HPDE6-E6E7 (cell line): ENCODE measurements around the gene SCO2.

Experiments
- DNase-seq: peaks from one replicate; pipeline ENCODE4 v3.0.0; 2011; ENCODE audit warnings: missing footprints; ENCODE audit errors: extremely low spot score

Gene SCO2

GRCh38 chr22:50498322-50498890 lies 27.0 kb downstream of the SCO2 start:
- DNase-seq, result no peak

DNA sequence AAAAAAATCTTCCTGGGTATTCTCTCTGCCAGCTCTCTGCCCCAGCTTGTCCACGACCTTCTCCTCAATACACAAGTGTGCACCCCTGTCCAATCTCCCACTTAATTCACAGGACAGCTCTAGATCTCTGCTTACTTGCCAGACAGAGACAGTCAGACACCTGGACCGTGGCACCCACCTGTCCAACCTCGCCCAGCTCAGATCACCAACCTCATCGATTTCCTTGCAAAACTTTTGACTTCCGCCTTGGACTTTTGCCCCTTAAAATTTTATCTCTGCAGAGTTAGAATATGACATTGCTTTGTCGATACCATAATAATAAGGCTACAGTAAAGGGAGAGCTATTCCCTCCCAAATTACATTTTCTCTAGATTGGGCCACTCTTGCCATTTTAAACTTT lies 28.3 kb downstream of the SCO2 start:
- no peak for DNase-seq

DNA sequence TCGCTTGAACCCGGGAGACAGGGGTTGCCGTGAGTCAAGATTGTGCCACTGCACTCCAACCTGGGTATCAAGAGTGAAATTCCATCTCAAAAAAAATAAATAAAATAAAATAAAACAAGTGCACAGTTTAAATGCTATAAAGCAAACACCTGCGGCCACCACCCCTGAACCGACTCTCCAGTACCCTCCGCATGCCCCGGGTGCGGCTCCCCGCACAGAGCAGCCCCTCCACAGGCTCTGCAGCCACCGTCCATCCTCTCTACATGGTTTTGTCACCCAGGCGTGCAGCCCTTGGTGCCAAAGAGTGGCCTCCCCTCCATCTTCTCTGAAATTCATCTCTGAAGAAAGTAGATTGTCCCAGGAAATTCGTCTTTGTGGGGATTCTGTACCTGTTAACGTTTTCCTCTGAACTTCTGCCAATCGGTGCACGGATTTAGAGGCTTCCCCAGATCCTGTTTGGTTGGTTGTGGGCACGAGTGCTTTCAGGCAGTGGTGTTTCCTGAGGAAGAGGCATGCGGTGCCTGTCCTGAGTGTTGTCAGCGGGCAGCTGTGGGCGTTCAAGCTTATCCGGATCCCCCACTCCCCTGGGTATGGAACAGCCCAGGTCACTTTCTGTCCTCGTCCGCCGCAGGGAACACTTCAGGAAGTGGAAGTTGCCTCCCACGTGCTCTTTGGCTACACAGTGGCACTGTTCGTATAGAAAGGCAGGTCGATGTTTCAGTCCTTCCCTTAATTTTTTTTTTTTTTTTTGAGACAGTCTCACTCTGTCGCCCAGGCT lies 34.7 kb downstream of the SCO2 start:
- no peak for DNase-seq

DNA sequence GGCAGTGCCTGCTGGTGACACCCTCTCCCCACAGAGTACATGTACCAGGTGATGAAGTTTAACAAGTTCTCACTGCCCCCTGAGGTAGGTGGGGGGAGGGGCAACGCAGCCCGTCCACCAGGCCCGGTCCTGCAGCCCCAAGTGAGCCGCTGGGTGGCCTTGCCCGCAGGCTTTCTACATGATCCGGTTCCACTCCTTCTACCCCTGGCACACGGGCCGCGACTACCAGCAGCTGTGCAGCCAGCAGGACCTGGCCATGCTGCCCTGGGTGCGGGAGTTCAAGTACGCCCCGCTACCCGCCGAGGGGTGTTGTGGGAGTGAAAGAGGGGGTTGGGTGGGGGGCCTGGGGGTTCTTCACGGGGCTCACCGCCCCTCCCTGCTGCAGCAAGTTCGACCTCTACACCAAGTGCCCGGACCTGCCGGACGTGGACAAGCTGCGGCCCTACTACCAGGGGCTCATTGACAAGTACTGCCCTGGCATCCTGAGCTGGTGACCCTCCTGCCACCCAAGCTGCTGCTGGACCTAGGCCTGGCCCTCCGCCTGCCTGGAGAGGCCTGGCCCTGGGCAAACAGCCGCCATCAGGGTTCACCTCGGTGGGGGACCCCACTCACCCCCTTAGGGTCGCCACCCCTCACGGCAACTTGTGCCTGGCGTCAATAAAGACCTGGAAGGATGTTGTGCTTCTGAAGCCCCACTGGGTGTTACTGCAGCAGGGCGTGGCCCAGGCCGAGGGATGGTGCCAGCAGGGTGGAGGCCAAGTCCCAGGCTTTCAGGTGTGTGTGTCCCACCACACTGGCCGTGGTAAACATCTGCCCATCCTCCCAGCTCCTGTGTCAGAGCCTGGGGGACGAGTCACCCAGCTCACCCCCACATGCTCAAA lies 35.8 kb downstream of the SCO2 start:
- no peak for DNase-seq

- DNase-seq, result no peak
Measured at GRCh38 chr22:50488886-50489285, 36.5 kb downstream of the SCO2 start.

DNA sequence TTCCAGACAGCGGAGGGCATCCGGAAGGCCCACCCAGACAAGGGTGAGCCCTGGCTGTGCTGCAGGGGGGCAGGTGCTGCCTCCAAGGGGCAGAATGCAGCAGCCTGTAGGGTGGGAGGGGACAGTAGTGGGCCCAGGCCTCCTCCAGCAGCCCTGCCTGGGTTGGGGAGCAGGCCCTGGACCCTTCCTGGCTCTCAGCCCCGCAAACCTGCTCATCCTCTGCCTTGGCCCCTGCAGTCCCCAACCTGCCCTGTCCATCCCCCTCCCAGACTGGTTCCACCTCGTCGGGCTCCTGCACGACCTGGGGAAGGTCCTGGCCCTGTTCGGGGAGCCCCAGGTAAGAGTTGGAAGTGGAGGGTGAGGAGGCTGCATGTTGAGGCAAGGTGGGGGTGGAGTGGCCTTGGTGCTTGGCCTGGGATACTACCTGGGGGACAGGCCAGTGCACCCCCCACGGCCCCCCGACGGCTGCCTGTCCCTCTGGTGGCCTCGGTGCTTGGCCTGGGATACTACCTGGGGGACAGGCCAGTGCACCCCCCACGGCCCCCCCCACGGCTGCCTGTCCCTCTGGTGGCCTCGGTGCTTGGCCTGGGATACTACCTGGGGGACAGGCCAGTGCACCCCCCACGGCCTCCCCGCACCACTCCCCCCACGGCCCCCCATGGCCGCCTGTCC lies 37.3 kb downstream of the SCO2 start:
- DNase-seq, result no peak

GRCh38 chr22:50487290-50488005 lies 38.0 kb downstream of the SCO2 start:
- no peak for DNase-seq

DNA sequence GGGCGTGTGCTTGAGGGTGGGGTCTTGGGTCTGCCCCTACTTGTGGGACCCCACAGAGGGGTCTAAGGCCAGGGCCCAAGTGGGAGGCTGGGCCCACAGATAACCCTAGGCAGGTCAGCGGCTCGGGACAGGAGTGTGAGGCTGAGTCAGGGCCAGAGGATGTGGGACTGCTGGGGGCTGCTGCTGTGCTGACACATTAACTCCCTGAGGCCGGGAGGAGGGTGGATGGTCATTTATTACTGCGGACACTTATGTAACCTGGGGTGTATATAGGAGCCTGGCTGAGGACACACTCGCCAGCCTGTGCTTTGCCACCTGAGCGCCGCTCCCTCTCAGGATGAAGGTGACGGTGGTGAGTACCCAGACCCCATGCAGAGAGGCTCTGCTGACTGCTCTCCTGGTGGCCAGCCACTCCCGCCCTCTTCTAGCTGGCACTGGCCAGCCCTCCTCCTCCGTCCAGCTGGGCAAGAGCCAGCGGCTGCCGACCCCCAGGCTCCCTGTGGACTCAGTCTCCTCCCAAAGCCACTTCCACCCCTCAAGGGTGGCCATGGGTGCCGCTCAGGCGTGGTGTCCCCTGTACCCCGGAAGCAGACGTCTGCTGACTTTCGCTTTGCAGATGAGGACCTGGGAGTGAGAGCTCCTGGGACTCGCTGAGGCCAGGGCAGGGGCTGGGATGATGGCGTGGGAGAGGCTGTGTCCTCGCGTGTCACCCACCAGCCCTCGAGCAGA lies 38.7 kb downstream of the SCO2 start, which contains the start of gene MIOX:
Gene MIOX, plus strand, starts transcription at position 299 of the 729 bp plus-strand sequence. Its CDS starts 39 bp downstream, at position 338.
- DNase-seq, result no peak

DNA sequence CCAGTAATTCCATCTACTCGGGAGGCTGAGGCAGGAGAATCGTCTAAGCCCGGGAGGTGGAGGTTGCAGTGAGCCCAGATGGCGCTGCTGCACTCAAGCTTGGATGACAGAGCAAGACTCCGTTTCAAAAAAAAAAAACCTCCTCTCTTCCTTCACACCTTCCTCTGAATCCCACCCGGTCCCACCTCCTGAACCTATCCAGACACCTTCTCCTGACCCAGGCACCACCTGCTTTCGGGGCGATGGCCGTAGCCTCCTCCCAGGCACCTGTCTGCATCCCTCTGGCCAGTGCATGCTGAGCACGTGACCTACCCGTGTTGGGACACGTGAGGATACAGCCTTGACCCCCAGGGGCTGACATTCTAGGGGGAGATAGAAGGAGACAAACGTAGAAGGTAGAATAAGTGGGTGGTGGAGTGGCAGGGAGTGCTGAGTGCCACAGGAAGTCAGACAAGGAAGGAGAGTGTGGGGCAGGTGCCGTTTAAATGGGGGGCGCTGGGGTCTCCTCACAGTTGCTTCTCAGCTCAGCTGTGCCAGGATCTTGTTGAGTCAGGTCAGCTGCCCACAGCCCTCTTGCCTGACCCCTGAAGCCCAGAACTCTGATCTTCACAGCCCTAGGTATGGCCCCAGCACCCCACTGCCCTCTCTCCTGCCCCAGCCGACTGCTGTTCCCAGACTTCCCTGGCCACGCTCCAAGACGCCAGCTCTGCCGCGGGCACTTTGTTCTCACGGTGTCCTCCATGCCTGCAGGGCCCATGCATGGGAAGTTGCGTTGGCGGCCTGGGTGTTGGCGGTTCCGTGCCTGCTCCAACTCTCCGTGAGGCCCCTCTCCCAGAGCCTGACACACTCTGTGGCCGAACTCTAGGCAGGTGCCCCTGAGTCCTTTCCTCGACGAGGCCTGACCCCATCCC lies 39.9 kb downstream of the SCO2 start:
- DNase-seq, result no peak

GRCh38 chr22:50483977-50484853 lies 41.2 kb downstream of the SCO2 start:
- DNase-seq, result no peak

- DNase-seq, result no peak
Measured at GRCh38 chr22:50483556-50483955, 41.8 kb downstream of the SCO2 start.

DNA sequence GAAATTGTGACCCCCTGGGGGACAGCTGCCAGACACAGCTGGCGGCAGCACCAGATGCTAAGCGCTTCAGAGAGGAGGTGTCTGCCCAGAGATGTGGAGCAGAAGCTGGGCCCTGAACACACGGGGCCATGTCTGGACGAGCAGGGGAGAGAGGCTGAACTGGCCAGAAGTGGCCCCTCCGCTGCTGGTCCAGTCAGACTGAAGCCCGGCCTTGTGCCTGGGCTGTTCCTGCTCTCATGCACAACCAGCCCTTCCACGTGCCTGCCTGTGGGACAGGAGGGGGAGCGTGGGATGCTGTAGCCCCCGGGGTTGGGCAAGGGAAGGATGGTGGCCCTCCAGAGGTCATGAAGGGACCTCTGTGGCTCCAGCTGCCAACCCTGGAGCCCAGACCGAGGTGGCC lies 42.3 kb downstream of the SCO2 start:
- no peak for DNase-seq

DNA sequence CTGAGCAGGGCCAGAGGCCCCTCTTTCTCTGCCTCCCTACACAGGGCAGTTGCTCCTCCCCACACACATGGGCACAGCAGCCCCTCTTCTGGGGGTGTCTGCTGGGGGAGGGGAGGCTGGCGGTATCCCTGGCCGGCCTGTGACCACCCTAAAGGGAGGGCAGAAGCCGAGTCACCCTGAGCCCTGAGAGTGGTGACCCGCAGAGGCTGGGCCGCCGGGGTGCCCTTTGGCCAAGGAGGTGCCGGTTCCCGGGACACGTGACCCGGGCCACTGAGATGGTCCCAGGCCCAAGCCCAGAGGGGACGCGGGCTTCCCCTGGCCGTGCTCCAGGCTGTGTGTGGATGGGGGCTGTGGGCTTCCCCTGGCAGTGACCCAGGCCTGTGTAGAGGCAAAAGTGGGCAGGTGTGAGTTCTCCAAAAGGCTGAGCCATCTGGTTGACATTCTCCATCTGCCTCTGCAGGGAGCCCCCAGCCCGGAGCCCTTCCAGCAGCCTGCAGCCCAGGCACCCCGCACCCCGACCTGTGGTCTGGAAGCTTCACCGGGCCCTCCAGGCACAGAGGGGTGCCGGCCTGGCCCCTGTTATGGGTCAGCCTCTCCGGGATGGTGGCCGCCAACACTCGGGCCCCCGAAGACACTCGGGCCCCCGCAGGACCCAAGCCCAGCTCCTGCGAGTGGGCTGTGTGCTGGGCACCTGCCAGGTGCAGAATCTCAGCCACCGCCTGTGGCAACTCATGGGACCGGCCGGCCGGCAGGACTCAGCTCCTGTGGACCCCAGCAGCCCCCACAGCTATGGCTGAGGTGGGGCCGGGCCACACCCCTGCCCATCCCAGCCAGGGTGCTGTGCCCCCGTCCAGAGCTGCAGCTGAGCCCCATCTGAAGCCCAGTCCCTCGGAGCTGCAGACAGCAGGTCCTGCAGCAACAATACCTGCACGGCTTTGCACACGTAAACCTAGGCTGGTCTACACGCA lies 43.0 kb downstream of the SCO2 start:
- DNase-seq, result no peak

DNA sequence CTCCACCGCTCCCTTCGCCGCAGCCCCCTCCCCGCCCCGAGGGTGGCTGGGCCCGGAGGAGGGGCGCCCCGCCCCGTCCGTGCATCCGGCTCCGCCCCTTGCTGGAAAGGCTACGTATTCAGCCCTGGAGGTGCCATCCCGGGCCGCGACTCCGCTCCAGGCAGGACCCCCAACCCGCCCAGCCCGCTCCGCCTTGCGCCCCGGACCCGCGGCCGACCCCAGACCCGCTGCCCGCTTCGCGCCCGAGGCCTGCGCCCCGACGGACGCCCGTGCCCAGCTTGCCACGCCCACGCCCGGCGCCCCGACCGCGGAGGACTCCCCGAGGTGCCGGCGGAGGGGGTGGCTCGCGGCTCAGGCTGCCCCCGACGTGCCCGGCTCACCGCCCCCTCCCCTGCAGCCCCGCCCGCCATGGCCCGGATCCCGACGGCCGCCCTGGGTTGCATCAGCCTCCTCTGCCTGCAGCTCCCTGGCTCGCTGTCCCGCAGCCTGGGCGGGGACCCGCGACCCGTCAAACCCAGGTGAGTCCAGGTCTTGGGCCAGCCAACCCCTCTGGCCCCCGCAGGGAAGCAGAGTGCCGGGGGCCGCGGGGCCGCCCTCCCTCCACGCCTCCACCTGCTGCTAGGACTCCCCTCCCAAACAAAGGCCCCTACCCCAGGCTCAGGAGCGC lies 43.8 kb downstream of the SCO2 start, which contains the start of gene ADM2:
Gene ADM2, plus strand, starts transcription at position 104 of the 667 bp plus-strand sequence. Its CDS starts 305 bp downstream, at position 409.
- DNase-seq, result no peak

GRCh38 chr22:50481045-50481439 lies 44.4 kb downstream of the SCO2 start:
- no peak for DNase-seq

DNA sequence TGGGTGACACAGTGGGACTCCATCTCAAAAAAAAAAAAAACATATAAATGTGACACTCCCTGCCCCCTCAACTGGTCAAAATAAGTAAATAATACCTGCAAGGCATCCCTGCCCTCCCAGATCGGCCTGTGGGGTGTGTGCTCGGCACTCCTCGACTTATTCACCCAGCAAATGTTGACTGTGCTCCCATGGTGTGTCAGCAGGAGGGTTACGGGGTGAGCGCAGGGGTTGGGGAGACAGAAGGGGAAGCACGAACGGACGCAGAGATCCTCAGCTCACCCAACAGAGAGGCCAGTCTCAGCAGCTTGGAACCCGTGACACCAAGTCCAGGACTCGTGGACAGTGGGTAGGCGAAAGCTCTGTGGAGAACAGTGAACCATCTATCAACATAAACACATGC lies 45.7 kb downstream of the SCO2 start:
- DNase-seq, result no peak

- DNase-seq, result no peak
Measured at GRCh38 chr22:50477923-50478322, 47.5 kb downstream of the SCO2 start.
